Measurements from ENCODE around the gene S100A7A. TPM values are rescaled to one million over a fixed set of nuclear protein-coding genes. Genes with fewer than 3 reads are reported as not detected.
"Not testable (repeated sequence)": the region's sequence is repeated elsewhere in the genome, so short reads cannot be mapped to it uniquely, and the experiment has no call there.

Gene S100A7A
- total RNA-seq, 1 donor from 2014 or later = not detected

DNA sequence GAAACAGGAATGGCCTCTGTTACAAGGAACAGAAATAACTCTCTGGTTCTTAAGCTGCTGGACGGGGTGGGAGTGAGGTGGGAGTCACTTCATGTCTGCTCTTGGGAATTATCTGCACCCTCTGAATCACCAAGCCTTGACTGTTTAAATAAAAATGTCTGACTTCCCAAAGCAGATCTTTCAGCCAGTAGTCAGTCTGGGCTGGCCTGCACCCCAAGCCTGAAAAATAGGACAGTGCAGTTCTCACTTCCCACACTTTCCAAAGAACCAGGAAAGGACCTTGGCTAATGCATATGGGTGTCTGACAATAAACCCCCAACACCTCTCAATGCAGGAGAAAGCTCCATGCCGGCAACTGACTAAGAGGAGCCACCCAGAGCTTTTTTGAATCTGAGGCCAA lies 43.3 kb downstream of the S100A7A start:
- no peak for DNase-seq (ENCODE audit: low spot score)

DNA sequence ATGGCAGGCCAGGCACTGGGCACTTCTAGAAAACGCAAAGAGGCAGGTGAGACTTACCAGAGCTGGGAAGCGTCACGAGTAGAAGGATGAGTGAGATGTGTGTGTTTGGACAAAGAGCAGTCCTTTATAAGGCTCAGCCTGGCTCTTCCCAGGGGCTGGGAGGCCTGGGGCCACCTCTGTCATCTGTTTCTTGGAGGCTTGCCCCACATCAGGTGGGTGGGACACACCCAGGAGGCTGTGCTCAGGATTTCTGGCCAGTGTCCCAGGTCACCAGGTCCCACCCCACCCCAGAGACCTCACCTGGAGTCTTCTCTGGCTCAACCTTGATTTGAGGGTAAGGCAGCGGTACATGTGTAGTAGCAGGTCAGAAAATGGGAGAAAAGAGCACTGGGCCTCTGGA lies 44.2 kb downstream of the S100A7A start, which contains the start of gene S100A7:
TSS of gene S100A7 (minus strand) at position 101 of the 400 bp plus-strand sequence. CDS start 1,638 bp downstream, outside the sequence.
- no peak for DNase-seq (ENCODE audit: low spot score)

- DNase-seq (ENCODE audit: low spot score) = not testable (repeated sequence)
These were observed 46.4 kb downstream of the S100A7A start for GRCh38 chr1:153462741-153463140.

DNA sequence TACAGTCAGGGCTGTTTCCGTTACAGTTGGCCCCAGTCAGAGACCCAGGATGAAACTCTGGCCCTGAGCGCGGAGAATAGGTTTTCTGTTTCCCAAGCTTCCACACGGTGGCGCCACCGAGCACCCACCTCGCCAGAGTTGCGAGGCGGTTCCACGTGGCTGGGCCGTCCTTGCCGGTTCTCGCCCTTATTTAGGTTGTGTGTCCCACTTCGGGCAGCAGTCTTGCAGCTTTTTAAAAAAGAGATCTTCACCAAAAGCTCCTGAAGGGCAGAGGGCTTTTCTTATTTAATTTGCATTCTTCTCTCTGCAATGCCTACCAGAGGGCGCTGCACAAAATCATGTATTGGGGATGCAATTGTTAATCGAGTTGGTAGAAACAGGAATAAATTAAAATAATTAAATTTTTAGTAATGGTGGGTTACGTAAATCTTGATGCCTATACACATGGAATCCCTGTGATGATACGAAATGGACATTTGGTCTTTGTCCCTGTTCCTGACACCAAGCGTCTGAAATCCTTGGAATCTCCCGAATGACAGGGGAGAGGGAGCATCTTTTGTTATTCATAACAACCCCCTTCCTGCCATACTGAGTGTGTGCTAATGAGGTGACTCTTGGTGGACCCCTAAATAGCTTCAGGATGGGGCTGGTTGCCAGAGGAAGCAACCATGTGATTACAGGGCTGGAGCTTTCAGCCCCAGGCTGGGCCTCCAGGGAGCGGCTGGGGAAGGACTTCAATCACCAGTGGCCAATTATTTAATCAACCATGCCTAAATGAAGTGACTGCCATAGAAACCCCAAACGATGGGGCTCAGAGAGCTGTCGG lies 49.7 kb downstream of the S100A7A start:
- DNase-seq (ENCODE audit: low spot score) = peak; percentile 38

GRCh38 chr1:153466908-153467307 lies 50.6 kb downstream of the S100A7A start:
- no peak for DNase-seq (ENCODE audit: low spot score)

DNA sequence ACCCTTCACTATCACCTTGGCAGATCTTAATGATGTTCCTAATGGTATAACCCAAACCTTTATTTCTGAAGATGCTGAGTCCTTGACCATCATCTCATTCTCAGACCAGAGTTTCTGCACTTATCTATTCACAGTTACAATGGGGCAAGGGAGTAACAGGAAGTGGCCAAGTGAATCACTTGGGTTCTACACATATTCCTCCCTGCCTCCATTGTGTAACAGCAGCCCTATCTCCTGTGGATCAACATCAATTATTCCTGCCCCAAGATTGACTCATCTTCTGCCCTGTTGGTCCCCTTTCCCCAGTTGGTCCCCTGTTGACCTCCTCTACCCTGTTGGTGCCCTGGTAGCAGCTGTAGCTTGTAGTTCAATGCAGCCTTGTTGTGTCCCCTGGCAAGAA lies 54.4 kb downstream of the S100A7A start:
- DNase-seq (ENCODE audit: low spot score) = no peak

Other genes starting within 250 kb of the S100A7A start
- not detected for gene LELP1, start 213.1 kb upstream of the S100A7A start, total RNA-seq
- gene PRR9, start 198.9 kb upstream of the S100A7A start, total RNA-seq = not detected
- not detected for gene LORICRIN, start 156.8 kb upstream of the S100A7A start, total RNA-seq
- not detected for gene PGLYRP3, start 103.6 kb upstream of the S100A7A start, total RNA-seq
- gene PGLYRP4, start 67.7 kb upstream of the S100A7A start, total RNA-seq = not detected
- gene S100A9, start 58.7 kb upstream of the S100A7A start, total RNA-seq = 19.1 TPM
- 0.75 TPM for gene S100A12, start 40.9 kb upstream of the S100A7A start, total RNA-seq
- 7.0 TPM for gene S100A8, start 25.4 kb upstream of the S100A7A start, total RNA-seq
- not detected for gene S100A7, start 44.1 kb downstream of the S100A7A start, total RNA-seq
- gene S100A6, start 119.5 kb downstream of the S100A7A start, total RNA-seq = 824 TPM
- not detected for gene S100A5, start 124.4 kb downstream of the S100A7A start, total RNA-seq
- 66.8 TPM for gene S100A4, start 129.3 kb downstream of the S100A7A start, total RNA-seq
- not detected for gene S100A3, start 132.7 kb downstream of the S100A7A start, total RNA-seq
- gene S100A2, start 149.3 kb downstream of the S100A7A start, total RNA-seq = 1.4 TPM
- gene S100A16, start 196.6 kb downstream of the S100A7A start, total RNA-seq = 86.7 TPM
- 56.9 TPM for gene S100A14, start 199.8 kb downstream of the S100A7A start, total RNA-seq
- gene S100A13, start 211.0 kb downstream of the S100A7A start, total RNA-seq = 64.7 TPM
- gene S100A1, start 211.9 kb downstream of the S100A7A start, total RNA-seq = 3.3 TPM
- gene CHTOP, start 217.5 kb downstream of the S100A7A start, total RNA-seq = 69.4 TPM
- gene SNAPIN, start 242.2 kb downstream of the S100A7A start, total RNA-seq = 38.8 TPM